GM18873 (cell line): ENCODE results near the gene FAAP100.
"Not testable (repeated sequence)": the region's sequence is repeated elsewhere in the genome, so short reads cannot be mapped to it uniquely, and the experiment has no call there.

Source experiments
- ATAC-seq: cut with Tn5 transposase; IDR thresholded peaks from one replicate; pipeline ENCODE4 v1.9.1; 2021; ENCODE audit warnings: mild to moderate bottlenecking, moderate library complexity, moderate number of reproducible peaks; ENCODE audit not compliant: unreplicated experiment, low FRiP score

FAAP100 gene, protein sequence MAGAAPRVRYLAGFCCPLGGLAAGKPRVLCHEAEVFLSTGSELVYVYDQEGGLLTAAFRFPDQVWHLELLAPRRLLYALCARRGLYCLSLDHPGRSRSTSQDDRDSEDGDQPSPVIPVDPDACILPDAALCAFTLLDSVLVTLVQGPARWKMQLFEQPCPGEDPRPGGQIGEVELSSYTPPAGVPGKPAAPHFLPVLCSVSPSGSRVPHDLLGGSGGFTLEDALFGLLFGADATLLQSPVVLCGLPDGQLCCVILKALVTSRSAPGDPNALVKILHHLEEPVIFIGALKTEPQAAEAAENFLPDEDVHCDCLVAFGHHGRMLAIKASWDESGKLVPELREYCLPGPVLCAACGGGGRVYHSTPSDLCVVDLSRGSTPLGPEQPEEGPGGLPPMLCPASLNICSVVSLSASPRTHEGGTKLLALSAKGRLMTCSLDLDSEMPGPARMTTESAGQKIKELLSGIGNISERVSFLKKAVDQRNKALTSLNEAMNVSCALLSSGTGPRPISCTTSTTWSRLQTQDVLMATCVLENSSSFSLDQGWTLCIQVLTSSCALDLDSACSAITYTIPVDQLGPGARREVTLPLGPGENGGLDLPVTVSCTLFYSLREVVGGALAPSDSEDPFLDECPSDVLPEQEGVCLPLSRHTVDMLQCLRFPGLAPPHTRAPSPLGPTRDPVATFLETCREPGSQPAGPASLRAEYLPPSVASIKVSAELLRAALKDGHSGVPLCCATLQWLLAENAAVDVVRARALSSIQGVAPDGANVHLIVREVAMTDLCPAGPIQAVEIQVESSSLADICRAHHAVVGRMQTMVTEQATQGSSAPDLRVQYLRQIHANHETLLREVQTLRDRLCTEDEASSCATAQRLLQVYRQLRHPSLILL

DNA sequence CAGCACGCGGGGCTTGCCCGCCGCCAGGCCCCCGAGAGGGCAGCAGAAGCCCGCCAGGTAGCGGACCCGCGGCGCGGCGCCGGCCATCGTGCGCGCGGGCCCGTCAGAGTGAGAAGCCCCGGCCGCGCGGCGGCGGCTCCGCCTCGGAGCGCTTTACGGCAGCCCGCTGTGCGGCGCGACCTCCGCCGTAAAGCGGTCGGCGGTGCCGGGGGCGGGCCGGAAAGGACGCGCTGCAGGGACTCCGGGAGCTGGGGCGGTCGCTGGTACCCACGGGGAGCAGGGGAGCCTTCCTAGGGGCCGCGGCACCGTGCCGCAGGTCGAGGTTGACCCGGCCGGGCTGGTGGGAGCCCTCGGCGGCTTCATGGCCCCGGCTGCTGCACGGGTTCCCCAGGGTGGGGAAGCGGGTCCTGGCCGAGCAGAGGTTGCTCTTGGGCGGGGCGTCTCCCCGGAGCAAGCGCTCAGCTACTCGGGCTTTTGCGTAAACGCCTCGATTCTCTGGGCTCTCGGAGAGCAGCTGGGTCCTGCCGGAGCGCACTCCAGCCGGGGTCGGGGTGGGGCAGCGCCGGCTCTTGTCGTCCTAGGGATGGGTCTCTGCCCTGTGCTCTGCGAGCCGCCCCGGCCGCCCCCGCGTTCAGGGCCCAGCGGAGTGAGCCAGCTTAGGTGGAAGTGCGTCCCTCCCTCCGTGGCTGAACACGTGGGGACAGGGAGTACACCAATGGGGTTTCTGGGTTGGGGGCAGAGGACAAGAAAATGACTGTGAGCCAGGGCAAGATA is at the start of gene FAAP100:
TSS of gene FAAP100 (minus strand) at position 110 of the 774 bp plus-strand sequence. CDS start at position 87, 23 bp downstream.
- peak; percentile 36 for ATAC-seq

DNA sequence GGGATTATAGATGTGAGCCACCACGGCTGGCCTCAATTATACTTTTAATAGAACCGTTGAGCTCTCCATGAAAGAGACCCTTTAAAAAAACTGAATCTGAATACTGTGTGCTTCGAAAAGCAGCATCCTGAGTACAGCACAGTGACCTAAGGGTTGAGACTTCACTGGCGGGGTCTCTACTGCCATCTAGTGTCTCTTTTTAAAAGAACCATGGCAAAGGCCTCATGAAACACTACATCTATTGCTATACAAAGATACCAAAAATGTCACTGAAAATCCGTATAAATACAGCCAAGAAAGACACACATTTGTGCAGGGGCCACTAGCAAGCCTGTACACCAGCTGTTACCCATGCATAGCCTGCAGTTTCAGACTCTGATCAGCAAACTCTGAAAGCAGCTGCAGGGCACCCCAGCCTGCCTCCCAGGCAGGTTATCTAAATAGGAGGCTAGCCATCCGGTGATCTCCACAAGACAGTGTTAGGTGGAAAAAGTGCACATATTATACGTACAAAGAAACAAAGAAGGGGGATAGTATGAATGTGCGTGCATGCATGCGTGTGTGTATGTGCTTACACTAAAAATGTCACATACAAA is 49.5 kb upstream of the FAAP100 start:
- ATAC-seq: no peak

DNA sequence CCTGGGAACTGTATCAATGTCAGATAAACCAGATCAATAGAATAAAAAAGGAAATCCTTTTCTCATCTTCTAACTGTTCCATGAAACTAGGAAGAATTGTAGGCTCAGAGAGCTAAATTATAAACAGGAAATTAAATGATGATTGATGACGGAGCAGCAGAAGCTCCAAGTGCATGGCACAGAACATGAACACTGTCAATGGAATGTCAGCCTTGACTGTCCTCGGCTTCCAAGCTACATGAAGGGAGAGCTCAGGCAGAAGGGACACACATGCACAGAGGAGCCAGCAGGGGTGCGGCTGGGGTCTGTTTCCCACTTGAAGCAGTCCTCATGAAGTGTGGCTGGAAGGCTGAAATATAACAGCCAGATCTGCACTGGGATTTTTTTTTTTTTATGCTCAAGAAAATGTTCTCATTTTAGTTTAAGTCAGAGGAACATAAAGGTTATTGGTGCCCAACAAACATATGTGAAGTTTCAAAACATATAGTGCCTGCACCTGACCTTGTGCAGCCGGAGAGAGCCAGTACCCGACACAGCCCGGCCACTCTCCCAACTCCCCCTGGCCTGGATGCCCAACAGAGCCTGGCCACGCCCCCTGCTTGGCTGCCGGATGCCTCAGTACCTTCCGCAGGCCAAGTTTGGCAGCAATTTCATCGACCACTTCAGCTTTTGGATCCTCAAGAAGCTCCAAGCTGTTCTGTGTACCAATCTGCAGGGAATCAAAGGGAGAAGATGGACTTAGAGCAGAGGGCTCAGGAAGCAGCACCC is 47.8 kb upstream of the FAAP100 start:
- ATAC-seq: no peak

DNA sequence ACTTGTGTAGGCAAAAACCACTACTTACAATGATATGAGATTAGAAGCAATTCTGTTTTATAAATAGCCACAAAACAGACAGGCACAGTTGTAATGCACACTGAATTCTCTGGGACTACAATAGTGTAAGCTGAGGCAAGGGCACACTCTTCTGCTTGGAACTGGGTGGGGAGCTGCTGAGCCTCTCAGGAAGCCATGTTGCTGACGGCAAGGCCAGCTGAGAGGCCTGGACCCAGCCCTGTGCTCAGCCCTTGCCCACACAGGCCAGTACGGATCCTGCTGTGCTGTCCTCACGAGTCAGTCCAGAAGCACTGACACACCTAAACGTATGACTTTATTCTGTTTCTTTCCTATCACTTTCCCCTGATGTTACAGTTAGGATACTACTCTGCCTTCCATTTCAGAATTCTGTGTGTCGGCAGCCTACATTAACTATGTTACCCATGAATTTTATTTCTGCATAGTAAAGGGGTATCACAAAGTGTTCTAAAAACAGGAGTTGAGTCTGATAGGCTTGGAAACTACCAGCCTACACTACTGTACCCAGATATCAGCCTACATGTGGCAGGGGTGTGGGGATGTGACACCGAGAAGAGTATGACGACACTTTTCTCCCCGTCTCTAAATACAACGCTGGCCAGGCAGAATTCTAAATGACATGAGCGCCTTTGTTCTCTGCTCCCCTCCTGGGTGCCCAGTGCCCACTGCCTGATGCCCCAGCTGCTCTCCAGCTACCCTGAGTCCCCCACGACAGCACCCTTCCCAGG is 41.1 kb upstream of the FAAP100 start:
- no peak for ATAC-seq

DNA sequence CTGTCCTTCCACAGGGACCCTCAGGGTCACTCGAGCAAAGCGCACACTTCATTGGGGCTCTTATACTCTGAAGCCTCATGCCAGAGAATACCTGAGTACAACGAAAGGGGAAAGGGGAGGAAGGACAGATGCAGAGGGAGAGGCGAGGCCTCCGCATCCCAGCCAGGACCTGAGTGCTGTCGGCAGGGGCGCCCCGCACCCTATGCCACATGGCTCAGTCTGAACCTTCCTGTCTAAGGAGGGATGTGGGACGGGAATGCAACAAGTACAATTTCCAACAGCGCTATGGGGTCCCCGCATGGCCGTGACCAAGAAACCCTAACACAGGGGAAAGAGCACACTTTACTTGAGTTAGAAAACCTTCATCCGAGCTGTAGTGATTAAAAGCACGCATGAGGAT is 39.8 kb upstream of the FAAP100 start:
- no peak for ATAC-seq

DNA sequence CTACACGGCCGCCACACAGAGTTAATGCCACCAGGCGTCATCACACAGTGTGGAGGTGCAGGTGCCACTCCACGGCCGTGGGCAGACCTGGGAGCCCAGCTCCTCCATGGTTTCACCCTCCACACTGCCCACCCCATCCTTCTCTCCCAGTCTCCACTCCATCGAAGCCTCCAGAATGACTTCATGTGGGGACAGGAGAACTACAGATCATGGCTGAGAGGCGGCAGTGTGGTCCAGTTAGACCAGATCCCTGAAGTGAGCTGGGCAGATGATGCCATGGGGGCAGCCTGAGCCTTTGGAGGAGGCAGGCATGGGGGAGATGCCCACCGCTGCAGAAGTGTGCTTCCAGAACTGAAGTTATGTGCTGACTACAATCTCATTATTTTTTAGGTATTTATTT is 38.0 kb upstream of the FAAP100 start:
- no peak for ATAC-seq

DNA sequence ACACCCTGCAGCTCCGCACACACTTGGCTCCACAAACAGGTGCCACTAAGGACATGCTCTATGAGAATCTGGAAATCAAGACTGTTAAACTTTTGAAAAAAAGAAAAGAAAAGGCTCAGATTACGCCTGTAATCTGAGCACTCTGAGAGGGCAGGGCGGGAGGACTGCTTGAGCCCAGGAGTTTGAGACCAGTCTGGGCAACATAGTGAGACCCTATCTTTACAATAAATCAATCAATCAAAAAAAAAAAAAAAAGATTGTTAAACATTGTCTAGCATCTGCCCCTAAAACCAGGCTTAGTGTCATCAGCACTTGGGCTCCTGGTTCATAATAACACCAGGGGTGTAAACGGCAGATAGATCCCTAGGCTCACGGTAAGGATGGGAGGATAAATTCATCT is 37.5 kb upstream of the FAAP100 start:
- ATAC-seq: no peak

DNA sequence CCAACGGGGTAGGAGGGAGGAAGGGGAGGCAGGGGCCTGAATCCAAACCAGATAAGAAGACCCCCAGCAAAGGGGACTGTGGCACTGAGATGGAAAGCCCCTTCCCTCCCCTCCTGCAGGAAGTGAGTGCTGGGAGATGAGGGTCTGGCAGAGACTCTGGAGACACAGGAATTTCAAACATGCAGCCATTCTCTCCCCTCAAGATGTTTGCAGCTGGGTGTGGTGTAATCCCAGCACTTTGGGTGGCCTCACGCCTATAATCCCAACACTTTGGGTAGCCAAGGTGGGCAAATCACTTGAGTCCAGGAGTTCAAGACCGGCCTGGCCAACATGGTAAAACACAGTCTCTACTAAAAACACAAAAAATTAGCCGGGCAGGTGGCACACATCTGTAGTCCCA is 33.9 kb upstream of the FAAP100 start:
- ATAC-seq: no peak

DNA sequence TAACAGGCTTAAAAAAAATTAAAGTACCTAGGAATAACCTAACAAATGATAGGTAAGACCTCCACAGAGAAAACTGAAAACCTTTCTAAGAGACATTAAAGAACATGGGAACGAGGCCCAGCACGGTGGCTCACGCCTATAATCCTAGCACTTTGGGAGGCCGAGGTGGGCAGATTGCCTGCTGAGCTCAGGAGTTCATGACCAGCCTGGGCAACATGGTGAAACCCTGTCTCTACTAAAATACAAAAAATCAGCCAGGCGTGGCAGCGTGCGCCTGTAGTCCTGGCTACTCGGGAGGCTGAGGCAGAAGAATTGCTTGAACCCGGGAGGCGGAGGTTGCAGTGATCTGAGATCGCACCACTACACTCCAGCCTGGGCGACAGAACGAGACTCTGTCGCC is 32.6 kb upstream of the FAAP100 start:
- ATAC-seq: not testable (repeated sequence)

DNA sequence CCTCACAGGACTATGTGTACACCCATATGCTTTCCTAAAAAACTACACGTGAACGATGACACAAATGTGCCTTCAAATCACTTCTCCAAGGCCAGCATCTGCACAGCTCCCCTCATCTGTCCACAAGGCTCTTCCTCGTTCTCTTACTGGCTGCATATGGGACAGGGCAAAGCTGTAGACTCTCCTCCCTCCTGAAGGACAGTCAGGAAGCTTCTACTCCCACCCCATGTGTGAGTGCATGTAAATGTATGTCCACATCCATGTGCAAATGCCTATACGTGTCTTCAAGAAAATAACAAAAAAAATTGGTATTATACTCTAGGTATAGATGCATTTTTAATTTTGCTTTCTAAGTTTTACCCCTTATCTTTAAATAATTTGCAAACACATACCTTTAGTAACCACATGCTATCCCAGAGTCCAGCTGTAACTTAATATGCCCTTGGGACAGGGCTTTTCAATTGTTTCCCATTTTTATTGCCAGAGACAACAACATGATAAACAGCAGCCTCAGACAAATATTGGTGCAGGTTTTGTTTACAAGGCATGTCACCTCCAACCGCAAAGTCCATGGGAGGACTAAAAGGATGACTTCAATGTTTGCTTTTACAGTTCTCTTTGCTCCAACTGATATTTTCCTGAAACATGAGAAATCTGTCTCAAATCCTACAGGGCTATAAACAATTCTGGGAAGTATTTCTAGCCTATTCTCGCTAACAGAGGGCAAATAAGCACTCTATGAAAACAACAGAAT is 31.6 kb upstream of the FAAP100 start:
- no peak for ATAC-seq

DNA sequence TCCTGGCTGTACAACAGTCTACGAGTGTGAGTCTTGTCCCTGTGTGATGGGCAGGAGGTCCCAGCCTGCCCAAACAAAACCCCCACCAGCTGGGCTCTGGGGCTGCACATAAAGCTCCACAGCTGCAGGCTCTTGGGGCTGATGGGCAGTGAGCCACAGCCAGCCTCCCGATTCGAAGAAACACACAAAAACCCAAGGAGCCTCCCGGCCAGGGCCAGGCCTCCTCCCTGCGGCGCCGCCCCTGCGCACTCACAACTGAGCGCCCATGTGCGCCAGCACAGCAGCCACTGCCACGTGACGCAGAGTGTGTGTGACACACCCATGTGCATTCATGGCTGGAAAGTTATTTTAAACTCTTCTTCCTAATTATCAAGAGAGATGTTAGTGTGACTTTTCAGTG is 30.6 kb upstream of the FAAP100 start:
- ATAC-seq: no peak

DNA sequence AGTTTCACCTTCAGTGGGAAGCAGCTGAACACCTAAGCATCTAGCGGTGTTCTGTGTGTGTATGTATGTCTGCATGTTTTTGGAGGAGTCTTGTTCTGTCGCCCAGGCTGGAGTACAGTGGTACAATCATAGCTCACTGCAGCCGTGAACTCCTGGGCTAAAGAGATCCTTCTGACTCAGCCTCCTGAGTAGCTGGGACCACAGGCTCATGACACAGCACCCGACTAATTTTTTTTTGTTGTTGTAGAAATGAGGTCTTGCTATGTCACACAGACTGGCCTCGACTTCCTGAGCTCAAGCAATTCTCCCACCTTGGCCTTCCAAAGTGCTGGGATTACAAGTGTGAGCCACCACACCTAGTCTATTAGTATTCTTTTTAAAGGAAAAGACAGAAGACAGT is 30.2 kb upstream of the FAAP100 start:
- no peak for ATAC-seq

DNA sequence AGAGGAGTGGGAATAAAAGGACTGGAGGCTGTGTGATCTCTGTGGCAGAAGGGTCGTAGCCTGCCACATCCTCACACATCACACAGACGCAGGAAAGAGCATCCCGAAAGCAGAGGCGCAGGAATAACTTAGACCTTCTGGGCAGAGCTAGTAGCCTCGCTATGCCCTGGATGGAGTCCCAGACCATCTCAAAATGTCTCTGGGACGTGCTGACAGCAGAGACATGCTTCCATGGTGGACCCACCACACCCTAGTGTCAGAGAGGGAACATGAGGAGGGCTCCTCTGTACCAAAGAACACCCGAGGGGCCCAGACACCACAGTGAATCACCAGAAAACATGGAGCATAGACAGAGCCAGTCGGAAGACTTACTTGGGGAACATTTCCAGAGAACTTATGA is 29.6 kb upstream of the FAAP100 start:
- no peak for ATAC-seq

DNA sequence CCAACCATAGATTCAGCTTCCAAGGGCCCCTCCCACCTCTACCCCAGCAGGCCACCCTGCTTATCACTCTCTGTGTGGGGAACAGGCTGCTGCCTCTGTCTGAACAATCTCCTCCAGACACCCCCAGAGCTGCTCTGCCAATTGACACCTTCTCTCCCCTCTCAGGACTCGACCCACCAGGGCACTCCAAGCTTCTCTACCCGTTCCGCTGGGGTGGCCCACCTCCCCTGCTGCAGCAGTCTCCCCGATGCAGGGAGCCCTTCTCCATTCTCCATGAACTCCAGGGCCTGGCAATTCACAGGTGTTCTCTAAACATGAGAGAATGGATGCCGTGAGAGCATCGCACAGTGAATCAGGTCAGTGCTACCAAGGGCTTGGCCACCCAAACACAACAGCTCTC is 28.3 kb upstream of the FAAP100 start:
- ATAC-seq: no peak

DNA sequence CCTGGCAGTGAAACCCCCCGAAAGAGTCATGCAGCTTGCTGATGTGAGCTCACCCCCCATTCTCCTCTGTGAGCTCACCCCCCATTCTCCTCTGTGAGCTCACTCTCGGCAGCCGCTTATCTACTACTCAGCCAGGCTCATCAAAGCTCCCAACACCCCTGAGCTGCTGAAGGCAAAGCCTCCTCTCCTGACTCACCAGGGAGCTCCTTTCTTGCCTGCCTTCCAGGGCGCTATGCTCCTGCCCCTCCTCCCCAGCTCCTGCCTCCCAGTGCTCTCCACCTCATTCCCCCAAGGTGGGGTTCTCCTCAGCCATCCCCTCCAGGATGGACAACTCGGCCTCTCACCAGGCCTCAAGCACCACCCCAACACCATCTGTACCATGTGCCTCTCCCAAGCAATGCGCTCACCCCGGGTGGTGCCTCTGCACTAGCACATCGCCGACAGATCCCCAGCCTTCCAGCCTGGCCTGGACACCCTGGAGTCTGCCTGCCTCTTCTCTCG is 27.7 kb upstream of the FAAP100 start:
- ATAC-seq: no peak

DNA sequence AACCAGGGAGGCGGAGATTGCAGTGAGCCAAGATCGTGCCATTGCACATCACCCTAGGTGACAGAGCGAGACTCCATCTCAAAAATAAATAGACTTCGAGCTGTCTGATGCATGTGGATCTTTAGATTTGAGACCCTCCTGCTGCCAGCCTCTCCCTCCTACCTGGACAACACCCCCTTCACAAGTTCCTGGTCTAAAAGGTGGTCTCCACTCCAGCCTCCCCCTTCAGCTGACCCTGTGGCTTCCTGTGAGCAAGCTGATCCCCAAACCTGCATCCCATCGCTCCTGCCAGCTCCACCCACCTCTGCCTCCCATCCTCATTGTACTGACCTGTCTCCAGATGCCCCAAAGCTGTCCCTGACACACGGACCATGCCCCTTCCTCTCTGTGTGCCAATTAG is 27.1 kb upstream of the FAAP100 start:
- ATAC-seq: no peak

DNA sequence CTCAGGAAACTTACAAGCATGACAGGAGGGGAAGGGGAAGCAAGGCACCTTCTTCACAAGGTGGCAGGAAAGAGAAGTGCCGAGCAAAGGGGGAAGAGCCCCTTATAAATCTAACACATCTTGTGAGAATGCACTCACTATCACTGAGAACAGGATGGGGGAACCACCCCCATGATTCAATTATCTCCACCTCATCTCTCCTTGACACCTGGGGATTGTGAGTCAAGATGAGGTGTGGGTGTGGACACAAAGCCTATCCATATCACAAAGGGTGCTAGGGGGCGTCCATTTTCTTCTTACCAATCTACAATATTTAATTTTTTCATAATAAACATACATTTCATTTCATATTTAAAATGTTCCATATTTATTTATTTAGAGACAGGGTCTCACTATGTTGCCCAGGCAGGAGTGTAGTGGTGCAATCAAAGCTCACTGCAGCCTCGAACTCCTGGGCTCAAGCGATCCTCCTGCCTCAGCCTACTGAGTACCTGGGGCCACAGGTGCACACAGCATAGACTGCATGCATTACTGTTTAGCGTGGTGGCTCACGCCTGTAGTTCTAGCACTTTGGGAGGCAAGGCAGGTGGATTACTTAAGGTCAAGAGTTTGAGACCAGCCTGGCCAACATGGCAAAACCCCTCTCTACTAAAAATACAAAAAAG is 26.5 kb upstream of the FAAP100 start:
- ATAC-seq: no peak

DNA sequence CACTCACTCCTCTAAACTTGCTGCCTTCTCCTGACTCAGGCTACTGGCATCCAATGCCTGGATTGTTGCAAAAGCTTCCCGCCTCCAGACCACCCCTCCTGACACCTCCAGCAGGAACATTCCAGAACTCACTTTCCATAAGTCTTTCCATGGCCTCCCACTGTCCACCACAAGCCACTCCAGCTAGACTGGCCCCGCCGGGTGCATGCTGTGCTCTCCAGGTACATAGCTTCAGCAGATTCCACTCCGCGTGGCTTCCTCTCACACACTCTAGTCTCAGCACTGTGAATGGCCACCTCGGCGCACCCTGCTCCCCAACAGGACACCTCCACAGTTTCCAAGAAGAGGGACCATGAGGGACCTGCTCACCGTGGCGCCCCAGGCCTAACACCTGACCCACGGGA is 25.9 kb upstream of the FAAP100 start:
- ATAC-seq: no peak
